Mucosa of gallbladder (tissue), 1 donor: ENCODE data around the gene HOXA10. TPM values are rescaled to one million over a fixed set of nuclear protein-coding genes. Genes with fewer than 3 reads are reported as not detected.

Experiments
- DNase-seq: peaks from one replicate; pipeline ENCODE4 v3.0.0-alpha.2; 2020; ENCODE audit warnings: low spot score
- total RNA-seq: library from RNA; stranded (reverse); gene quantifications from one replicate; pipeline ENCODE4 v1.2.1, GENCODE V29; 2021
- donor health status: DM: no; HTN: no; CAD: no.

The HOXA10 gene
- total RNA-seq, result 0.12 TPM

- no peak for DNase-seq
These were observed at the start of gene HOXA10 for GRCh38 chr7:27173956-27174873. Gene HOXA10 (minus strand): TSS chr7:27174320. CDS start chr7:27174306, 14 bp downstream.

GRCh38 chr7:27221201-27221797 lies 47.2 kb upstream of the HOXA10 start:
- no peak for DNase-seq

GRCh38 chr7:27220440-27220955 lies 46.4 kb upstream of the HOXA10 start:
- DNase-seq, result no peak

GRCh38 chr7:27219821-27220220 lies 45.7 kb upstream of the HOXA10 start:
- DNase-seq, result no peak

GRCh38 chr7:27217951-27218350 lies 43.8 kb upstream of the HOXA10 start:
- DNase-seq, result no peak

GRCh38 chr7:27215356-27215755 lies 41.2 kb upstream of the HOXA10 start:
- DNase-seq, result no peak

- no peak for DNase-seq
These were observed 40.3 kb upstream of the HOXA10 start for GRCh38 chr7:27214239-27214950.

- no peak for DNase-seq
These were observed 39.5 kb upstream of the HOXA10 start for GRCh38 chr7:27213433-27214238.

GRCh38 chr7:27212497-27213432 lies 38.6 kb upstream of the HOXA10 start:
- no peak for DNase-seq

GRCh38 chr7:27211764-27212204 lies 37.7 kb upstream of the HOXA10 start:
- DNase-seq, result no peak

GRCh38 chr7:27211084-27211446 lies 36.9 kb upstream of the HOXA10 start:
- no peak for DNase-seq

GRCh38 chr7:27210441-27211083 lies 36.4 kb upstream of the HOXA10 start:
- peak; percentile 37 for DNase-seq

- no peak for DNase-seq
These were observed 35.9 kb upstream of the HOXA10 start for GRCh38 chr7:27209933-27210440.

GRCh38 chr7:27208998-27209397 lies 34.9 kb upstream of the HOXA10 start:
- no peak for DNase-seq

GRCh38 chr7:27207348-27207985 lies 33.3 kb upstream of the HOXA10 start:
- no peak for DNase-seq

GRCh38 chr7:27205325-27206280 lies 31.5 kb upstream of the HOXA10 start:
- DNase-seq, result no peak

- no peak for DNase-seq
These were observed 30.8 kb upstream of the HOXA10 start for GRCh38 chr7:27204851-27205322.
